NK-92 (cell line): Measurements from ENCODE around the gene ZKSCAN3.
"Not testable (repeated sequence)": the region's sequence is repeated elsewhere in the genome, so short reads cannot be mapped to it uniquely, and the experiment has no call there.

Experiments
- DNase-seq: peaks from one replicate; lab custom pipeline; 2025; ENCODE audit not compliant: unreplicated experiment; lab: John Stamatoyannopoulos, UW

Gene ZKSCAN3

DNA sequence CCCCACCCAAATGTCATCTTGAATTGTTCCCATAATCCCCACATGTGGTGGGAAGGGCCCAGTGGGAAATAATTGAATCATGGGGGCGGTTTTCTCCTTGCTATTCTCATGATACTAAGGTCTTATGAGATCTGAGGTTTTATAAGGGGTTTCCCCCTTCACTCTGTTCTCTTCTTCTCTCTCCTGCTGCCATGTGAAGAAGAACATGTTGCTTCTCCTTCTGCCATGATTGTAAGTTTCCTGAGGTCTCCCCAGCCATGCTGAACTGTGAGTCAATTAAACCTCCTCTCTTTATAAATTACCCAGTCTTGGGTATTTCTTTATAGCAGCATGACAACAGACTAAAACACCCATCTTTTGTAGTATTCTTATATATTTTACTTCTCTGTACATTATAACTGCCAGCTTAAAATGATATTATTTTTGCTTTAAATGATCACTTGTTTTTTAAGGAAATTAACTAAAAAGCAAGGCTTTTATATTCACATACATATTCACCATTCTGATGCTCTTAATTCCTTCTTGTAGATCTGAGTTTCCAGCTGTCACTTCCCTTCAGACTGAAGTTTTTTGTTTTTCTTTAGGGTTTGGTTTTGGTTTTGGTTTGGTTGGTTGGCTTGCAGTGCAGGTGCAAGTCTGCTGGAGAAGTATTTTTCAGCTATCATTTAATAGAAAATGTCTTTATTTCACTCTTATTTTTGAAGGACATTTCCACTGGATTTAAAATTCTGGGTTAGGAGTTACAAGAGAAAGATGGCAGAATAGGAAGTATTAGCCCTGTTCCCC lies 9.2 kb upstream of the ZKSCAN3 start:
- no peak for DNase-seq

DNA sequence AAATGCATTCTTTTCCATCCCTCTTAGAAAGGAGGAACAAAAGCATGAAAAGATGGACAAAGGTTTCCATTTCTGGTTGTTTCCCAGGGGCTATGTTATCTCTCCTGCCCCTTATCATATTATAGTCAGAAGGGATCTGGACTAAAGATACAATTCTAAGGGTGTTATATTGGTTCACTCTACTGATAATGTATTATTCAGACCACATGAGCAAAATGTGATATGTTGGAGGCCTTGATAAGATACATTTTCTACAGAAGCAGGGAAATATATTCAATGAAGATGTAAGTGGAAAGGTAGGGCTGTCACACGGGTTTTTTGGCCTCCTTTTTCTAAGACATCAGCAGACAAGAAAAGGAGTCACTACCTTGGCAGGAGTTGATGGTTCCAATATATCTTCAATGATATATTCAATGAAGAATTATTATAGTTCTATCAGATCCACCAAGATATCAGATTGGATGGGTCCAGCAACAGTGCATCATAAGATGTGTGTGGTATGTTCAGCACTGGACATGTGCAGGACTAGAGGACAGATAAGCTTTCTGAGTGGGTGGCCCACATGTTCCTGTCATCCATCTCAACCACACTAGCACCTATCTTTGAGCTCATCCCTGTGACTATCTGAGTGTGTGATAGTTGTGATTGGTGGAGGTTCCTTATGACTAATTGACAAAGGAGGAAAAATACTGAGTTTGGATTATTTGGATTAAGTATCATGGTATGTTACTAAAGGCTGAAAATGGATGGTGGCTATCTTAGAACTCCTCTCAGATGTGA lies 5.7 kb upstream of the ZKSCAN3 start:
- DNase-seq = no peak

DNA sequence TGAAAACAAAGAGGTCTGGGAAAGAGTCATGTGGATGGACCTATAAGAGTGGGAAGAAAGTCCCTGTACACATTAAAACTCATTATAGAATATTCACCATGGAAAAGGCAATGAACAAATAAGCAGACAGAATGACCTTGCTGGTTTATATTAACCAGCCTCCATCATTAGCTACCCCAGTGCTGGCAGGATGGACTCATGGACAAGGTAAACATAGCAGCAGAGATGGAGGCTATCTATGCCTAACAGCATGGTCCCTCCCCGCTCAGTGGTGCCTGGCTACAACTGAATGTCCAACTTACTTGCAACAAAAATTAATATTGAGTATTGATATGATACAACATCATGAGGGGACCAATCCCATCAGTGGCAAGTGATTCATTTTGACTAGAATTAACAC lies 4.5 kb upstream of the ZKSCAN3 start:
- DNase-seq = no peak

DNA sequence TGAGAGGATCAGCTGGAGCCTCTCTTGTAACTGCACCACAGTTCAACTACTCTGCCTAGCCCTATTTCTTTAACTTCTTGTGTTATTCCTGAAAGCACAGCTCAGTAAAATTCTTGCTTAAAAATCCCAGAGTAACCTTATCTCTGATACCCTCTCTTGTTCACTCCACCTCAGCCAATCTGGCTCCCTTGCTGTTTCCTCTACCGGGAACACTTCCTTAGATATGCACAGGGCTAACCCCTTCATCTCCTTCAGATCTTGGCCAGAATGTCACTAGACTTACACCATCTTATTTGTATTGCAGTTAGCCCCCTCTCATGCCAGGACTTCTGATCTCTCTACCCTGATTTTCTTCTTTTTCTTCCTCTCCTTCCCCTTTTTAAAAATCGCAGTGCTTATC lies 2.6 kb upstream of the ZKSCAN3 start:
- no peak for DNase-seq

DNA sequence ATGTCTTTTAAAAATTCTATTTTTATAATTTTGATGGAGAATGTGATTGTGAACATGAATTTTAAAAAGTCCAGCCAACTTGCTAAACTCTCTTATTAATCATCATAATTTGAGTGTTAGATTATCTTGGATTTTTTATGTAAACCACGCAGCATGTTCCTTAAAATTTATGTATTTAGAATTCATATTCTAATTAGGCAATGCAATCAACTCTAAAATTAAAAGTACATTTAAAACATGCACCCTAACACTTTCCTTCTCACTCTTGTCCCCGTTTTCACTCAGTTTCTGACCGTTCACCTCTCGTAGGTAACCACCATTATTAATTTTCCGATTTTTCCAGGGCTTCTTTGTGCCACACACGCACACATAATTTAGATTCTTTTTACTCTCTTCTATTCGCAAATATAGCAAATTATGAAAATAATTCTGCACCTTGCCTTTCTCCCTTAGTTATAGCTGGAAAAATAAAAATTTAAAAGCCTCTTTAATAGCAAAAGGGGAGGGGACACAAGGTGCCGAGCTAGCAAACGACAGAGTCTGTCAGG lies 329 bp upstream of the ZKSCAN3 start:
- DNase-seq = no peak

DNA sequence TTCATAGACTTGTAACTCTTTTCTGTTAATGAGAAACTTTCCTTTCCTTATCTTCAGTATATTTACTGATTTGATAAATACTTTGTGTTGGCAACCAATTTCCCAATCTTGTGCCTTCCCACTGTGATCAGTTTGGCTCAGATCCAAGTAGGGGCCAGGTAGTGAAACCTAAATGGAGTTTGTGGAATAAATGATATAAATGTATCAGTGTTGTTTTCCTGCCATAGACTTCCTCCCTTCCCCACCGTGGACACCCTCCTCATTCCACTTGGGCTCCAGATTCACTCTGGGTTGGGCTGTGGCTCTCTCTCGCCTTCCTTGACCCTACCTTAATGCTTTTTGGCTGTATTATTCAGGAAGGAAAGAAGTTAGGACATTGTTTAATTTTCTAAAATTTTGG lies 1.3 kb downstream of the ZKSCAN3 start:
- DNase-seq = no peak

DNA sequence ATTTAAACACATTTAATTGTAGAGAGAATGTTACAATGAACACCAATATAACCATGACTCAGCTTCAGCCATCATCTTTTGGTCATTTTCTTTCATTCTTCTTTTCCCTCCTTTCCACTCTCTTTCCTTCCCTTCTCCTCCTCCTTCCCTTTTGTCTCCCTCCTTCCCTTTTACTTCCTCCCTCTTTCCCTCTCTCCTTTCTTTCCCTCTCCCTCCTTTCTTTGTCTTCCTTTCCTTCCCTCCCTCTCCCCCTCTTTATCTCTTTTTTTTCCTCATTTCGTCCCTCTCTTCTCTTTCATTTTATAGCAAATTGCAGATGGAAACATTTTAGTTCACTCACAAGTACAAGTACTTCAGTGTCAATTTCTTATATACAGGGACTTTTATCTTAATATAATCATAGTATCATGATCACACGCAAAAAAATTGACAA lies 1.8 kb downstream of the ZKSCAN3 start:
- no peak for DNase-seq

DNA sequence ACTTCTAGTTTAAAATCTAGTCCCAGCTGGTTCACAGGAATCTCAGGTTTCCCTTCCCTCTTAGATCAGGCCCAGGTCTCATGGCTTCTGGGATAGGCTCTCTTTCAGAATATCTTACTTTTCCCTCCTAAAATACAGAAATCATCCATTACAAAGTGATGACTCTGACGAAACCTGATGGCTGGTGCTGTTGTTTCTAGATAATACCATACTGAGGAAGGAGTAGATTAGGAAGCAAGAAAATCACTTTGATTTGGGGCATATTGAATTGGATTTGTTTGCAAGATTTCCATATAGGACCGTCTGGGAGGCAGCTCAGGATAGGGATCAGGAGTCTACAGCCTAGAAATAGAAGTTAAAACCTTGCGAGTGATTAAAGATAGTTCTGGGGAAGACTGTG lies 3.6 kb downstream of the ZKSCAN3 start:
- DNase-seq = no peak

DNA sequence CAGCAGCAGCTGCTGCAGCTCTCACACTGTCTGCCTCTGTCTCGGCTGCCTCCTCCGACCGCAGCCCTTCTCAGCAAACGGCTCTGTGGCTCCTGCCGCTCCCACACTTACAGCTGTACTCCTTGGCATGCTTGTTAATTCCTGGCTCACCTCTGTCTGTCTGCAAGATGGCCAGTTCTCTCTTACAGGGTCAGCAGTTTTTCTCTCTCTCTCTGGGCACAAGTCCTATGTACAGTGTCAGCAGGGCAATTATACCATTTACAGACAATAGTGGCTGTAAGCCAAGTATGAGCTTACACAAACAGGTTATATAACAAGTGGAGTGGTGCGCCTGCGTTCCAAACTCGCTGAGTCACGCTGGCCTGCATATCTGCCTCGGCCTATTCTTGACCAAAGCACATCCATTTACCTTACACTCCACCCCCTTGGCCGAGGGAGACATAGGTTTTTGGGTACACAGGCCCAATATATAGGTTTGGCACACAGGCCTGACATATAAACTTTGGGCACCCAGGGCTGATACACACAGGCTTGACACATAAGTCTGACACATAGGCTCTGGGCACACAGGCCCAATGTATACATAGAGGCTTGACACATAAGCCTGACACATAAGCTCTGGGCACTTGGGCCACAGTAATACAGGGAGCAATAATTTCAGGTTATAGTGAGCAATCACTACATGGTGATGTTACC lies 4.4 kb downstream of the ZKSCAN3 start:
- no peak for DNase-seq

DNA sequence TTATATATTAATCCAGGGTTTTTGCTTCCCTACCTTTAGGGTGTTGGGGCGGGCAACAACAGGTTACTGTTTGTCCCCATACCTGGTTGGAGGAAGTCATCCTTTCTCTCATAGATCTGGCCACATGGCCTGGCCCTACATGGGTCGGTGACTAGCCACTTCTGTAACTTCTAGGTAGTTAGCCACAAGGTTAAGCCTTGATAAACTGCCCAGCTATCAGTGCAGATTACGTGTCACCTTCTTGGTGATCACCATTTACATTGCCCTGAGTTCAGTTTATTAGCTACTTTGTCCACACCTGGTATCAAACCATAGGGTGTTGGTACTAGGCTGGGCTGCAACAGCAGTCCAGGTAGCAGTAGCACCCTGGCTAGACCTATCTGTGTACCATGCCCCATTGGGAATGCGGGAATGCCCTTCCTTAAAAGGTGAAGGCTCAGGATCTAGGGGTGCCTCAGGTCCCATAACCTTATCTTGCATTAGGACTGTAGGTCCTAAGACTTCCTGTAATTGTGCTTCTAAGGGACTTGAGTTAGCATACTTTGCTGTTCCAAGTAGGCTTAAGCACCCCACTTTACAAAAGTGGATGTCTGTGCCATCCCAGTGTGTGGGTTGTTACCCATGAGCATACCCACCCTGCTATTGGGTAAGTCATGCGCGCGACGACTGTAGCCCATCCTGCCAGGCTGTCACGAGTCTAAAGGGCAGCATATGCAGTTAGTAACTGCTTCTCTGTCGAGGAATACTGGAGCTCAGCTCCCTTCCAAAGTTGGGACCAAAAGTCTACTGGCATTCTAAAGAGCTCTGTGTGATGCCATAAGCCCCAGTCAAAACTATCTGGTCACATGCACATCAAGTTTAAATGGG lies 5.2 kb downstream of the ZKSCAN3 start:
- DNase-seq = no peak

DNA sequence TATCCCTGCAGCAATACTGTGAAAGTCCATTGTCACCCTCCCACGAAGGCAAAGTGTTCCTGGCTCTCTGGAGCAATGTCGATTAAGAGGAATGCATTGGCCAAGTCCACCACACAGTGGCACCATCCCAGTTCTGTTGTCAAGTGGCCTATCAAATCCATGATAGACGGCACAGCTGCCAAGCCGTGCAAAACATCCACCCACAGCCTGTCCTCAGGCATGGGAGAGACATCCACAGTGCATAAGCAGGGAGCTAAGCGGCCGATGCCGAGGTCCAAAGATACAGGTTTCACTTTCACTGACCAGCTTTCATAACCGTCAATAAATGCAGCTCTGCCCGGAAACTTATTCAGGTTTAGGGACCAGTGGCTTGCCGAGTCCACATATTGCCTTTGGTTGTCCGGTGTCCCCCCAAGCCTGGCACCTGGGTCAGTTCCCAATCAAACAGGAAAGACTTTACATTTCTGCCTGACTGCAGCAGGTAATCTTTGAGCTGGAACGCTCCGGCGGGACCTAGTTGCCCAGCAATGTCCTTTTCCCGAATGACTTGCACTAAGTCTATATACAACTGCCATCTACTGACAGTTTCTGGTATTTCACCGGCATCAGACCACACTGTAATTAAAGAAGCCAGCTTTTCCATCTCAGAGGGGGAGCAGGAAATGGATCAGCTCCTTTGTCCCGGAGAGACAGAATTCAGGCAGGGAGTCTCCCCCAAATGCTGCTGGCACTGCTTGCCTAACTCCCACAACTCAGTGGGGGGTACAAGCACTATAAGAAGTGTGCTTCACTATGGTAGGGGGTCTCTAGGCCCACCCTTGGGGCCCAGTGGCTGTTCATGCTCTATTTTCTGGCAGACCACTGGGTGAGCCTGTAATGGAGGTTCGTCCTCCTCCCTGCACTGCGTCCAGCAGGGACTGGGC lies 6.3 kb downstream of the ZKSCAN3 start:
- no peak for DNase-seq

DNA sequence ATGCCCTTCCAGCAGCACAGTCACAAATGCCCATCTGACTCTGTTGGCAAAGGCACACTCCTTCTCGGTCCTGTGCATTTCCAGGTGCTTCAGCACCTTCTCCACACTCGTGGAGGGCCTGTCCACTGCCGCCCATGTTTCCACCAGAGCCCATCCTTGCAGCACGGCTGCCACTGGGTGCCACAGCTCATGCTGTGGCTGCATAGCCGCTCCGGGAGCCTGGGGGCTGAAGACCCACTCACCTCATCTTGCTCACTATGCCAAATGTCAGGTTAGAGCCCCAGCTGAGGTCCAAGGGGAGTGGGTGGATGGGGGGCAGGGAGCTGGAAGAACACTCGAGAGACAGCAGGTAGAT lies 6.9 kb downstream of the ZKSCAN3 start:
- DNase-seq = no peak

DNA sequence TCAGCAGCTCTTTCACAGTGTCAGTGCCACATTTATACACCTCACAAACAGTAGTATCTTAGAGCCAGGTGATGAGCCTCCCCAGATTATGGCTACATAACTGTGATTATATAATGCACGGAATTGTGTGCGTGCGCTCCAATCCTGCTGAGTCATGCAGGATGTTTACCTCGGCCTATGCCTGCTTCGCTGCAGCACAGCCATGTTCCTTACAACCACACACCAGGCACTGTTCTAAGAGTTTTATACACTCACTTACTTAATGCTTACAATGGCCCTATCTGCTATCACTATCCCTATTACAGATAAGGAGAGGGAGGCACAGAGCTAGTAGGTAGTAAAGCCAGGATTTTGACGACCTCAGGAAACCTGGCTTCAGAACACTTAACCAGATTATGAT lies 7.3 kb downstream of the ZKSCAN3 start:
- no peak for DNase-seq

DNA sequence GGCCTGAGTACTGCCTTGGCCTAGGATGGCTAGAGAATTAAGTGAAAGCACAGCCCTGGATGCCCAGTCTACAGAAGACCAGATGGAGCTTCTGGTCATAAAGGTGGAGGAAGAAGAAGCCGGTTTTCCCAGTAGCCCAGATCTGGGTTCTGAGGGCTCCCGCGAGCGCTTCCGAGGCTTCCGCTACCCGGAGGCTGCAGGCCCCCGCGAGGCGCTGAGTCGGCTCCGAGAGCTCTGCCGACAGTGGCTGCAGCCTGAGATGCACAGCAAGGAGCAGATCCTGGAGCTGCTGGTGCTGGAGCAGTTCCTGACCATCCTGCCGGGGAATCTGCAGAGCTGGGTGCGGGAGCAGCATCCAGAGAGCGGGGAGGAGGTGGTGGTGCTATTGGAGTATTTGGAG lies 9.8 kb downstream of the ZKSCAN3 start:
- not testable (repeated sequence) for DNase-seq

DNA sequence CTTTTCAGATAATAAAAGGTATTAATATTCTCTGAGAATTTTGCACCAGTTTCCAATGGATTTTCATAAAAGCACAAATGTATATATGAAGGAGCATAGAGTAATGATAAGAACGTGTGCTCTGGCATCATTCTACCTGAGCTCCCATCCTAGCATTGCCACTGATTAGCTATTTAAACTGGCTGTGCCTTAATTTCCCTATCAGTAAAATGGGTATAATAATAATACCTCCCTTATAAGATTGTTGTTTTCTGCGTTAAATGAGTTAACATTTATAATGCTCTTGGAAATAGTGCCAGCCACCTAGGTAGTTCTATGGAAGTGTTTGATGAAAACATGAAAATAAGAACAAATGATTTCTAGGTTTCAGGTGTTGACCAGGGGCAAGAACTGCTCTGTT lies 11.2 kb downstream of the ZKSCAN3 start:
- no peak for DNase-seq

DNA sequence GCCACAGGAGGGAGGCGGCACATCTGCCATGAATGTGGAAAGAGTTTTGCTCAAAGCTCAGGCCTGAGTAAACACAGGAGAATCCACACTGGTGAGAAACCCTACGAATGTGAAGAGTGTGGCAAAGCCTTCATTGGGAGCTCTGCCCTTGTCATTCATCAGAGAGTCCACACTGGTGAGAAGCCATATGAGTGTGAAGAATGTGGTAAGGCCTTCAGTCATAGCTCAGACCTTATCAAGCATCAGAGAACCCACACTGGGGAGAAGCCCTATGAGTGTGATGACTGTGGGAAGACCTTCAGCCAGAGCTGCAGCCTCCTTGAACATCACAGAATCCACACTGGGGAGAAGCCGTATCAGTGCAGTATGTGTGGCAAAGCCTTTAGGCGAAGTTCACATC lies 15.8 kb downstream of the ZKSCAN3 start:
- DNase-seq = not testable (repeated sequence)

DNA sequence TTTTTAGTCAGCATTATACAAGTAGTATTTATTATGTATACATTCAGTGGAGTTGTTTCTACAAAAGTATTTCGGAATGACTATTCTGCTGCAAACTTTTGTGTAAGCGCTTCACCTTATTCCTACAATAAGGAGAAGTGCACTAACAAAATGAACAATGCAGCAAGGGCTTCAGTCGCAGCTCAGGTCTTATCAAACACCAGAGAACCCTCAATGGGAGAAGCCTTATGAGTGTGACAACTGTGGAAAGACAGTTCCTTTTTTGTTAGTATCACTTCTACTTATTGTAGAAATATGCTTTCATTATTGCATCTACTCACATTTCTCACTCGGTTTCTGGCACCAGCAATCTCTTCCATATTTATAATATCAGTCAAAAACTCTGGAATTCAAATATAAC lies 18.8 kb downstream of the ZKSCAN3 start:
- DNase-seq = no peak

DNA sequence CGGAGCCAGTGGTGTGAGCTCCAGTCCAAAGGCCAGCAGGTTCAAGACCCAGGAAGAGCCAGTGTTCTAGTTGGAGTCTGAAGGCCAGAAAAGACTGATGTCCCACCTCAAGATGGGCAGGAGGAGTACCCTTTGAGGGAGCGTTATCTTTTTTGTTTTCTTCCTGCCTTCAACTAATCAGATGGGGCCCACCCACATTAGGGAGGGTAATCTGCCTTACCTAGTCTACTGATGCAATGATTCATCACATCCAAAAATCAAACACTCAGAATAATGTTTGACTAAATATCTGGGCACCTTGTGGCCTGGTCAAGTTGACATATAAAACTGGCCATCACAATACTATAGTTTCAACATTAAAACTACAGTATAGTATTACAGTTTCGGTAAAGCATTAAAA lies 19.7 kb downstream of the ZKSCAN3 start:
- DNase-seq = no peak

DNA sequence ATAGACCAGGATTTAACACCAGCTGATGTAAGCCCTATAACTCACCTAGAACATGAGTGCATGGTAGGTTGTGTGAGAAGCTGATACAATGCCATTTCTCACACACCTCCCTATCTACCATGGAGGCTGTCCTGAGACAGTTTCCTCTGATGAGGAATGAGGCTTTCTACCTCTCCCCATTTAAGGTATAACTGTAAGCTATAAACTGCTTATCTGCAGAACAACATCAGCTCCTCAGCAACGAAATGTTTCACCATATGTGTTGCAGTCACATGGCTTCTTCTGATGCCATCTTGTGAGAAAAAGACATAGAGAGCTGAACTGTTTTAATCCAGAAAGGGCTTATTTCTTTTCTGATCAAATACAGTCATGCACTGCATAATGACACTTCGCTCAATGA lies 20.7 kb downstream of the ZKSCAN3 start:
- DNase-seq = no peak

DNA sequence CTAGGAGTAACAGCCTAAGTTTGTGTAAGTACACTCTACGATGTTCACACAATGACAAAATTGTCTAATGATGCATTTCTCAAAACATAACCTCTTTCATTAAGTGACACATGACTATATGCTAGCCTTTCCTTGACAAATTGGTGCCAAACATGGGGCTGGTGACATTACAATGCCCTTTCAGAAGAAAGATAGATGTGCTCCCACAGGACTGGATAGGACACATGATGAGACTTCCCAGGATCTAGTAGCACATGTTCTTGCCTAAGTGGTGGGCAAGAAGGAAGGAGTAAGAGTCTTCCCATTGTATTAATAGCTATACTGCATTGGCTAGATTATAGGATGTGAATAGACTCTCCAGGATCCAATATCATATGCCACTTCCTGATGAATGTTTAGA lies 21.5 kb downstream of the ZKSCAN3 start:
- no peak for DNase-seq
